Testis (tissue), 3 donors: ENCODE results near the gene TMPO. TPM values are rescaled to one million over a fixed set of nuclear protein-coding genes. Genes with fewer than 3 reads are reported as not detected.
A peak's percentile ranks its signal among the peaks of the same experiment; 100 is the strongest.
"Not testable (repeated sequence)": the region's sequence is repeated elsewhere in the genome, so short reads cannot be mapped to it uniquely, and the experiment has no call there.

Source experiments
- DNase-seq: peaks from one replicate; pipeline ENCODE4 v3.0.0-alpha.2; 2019
- H3K27ac ChIP-seq, 2 donors: fragments of 200-600 bp; sonication (generic); one replicate each; pipeline ENCODE4 v1.5.1; 2019
- H3K27me3 ChIP-seq: fragments of 200-600 bp; sonication (generic); one replicate; pipeline ENCODE4 v1.5.1; 2019
- H3K36me3 ChIP-seq: fragments of 200-600 bp; sonication (generic); one replicate; pipeline ENCODE4 v1.5.1; 2017; ENCODE audit warnings: low read depth; ENCODE audit errors: missing control alignments
- H3K4me1 ChIP-seq: fragments of 200-600 bp; sonication (generic); one replicate; pipeline ENCODE4 v1.5.1; 2019
- H3K4me3 ChIP-seq, 2 donors: fragments of 200-600 bp; sonication (generic); one replicate each; pipeline ENCODE4 v1.5.1; 2017 to 2019
- H3K9me3 ChIP-seq: fragments of 200-600 bp; sonication (generic); one replicate; pipeline ENCODE4 v1.5.1; 2017
- POLR2A ChIP-seq: fragments of 450-650 bp; IDR thresholded peaks from one replicate; pipeline ENCODE4 v1.6.1; 2017; ENCODE audit warnings: antibody characterized with exemption, mild to moderate bottlenecking, moderate library complexity
- WGBS, 2 donors: methylation state at CpG; one replicate each; pipeline ENCODE4 v1.1.5; 2018; 5-methylcytosine and 5-hydroxymethylcytosine counted together
- intact Hi-C: fragments of 100-400 bp; cut with DNase I; formaldehyde crosslinking; loops from one replicate; pipeline ENCODE4 v1.15.1; 2023; ENCODE audit warnings: low total_unique reads
- polyA plus RNA-seq: library from polyadenylated mRNA; stranded (reverse); fragments of 350-450 nt; fragmentation: Illumina TruSeq; extraction: RNeasy Lipid Tissue Mini Kit (QIAGEN cat#74804); gene quantifications from one replicate; pipeline ENCODE4 v1.2.3, GENCODE V29; 2014; ENCODE audit warnings: low read depth, low replicate concordance; ENCODE audit not compliant: insufficient read depth
- total RNA-seq, 2 donors: library from RNA; depleted of rRNA; stranded (reverse); fragments of >200 nt; gene quantifications; one replicate each; pipeline ENCODE4 v1.2.3, GENCODE V29; 2016
- TF ChIP-seq, protein P1 (sequence below), 3 experiments: fragments of 450-650 bp in 2 of 3; fragments of 200-600 bp in 1 of 3; sonication (generic) in 1 of 3; IDR thresholded peaks; one replicate each; pipeline ENCODE4 v1.5.1; 2016 to 2019; ENCODE audit warnings: antibody characterized with exemption in 3 of 3, mild to moderate bottlenecking in 2 of 3, moderate library complexity in 1 of 3

TMPO gene
- total and polyA plus RNA-seq, 3 donors from 2014 or later = 61.3 to 77.1 (median 76.5) TPM

DNA sequence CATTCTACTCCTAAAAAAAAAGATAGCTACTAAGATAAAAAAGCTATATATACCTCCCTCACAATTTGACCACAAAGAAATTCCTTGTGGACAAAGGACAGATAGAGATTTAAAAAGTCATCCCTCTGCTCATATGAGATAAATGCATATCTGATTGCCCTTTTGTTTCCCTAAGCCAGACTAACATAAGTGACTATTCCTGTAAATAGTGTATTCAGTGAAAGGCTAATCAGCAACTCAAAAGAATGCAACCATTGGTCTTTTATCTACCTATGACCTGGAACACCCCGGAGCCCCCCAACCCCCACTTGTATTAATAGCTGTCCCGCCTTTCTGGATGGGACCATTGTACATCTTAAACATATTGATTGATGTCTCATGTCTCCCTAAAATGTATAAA is 6.3 kb upstream of the TMPO start:
- H3K27me3 ChIP-seq = no peaks in the 10 kb centered on the region
- no peak for TF ChIP-seq POLR2A
- TF ChIP-seq, protein P1, sequence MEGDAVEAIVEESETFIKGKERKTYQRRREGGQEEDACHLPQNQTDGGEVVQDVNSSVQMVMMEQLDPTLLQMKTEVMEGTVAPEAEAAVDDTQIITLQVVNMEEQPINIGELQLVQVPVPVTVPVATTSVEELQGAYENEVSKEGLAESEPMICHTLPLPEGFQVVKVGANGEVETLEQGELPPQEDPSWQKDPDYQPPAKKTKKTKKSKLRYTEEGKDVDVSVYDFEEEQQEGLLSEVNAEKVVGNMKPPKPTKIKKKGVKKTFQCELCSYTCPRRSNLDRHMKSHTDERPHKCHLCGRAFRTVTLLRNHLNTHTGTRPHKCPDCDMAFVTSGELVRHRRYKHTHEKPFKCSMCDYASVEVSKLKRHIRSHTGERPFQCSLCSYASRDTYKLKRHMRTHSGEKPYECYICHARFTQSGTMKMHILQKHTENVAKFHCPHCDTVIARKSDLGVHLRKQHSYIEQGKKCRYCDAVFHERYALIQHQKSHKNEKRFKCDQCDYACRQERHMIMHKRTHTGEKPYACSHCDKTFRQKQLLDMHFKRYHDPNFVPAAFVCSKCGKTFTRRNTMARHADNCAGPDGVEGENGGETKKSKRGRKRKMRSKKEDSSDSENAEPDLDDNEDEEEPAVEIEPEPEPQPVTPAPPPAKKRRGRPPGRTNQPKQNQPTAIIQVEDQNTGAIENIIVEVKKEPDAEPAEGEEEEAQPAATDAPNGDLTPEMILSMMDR (IDR thresholded peaks at IDR 0.05) = no peak
- H3K27ac ChIP-seq = no peak overlapping the region
- no peaks in the 10 kb centered on the region for H3K36me3 ChIP-seq
- intact Hi-C loops = no loop called here
- no peak overlapping the region for H3K4me3 ChIP-seq
- 75 to 76% methylated on average over 2 of the region's 2 CpGs for WGBS, 2 donors
- no peaks in the 10 kb centered on the region for H3K9me3 ChIP-seq
- H3K4me1 ChIP-seq = peaks cover under 1% of the 10 kb centered on the region
- DNase-seq = no peak

DNA sequence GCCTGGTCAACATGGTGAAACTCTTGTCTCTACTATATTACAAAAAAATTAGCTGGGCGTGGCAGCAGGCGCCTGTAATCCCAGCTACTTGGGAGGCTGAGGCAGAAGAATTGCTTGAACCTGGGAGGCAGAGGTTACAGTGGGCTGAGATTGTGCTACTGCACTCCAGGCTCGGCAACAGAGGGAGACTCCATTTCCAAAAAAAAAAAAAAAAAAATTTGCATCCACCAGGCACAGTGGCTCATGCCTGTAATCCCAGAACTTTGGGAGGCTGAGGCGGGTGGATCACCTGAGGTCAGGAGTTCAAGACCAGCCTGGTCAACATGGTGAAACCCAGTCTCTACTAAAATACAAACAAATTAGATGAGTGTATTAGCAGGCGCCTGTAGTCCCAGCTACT is 3.6 kb upstream of the TMPO start:
- intact Hi-C loops = loop anchor here (10.0 kb wide), 1 partner anchor 87 kb away; no protein-coding TSS in a partner anchor
- H3K27me3 ChIP-seq, H3K4me3 ChIP-seq, H3K9me3 ChIP-seq, DNase-seq, H3K4me1 ChIP-seq, H3K27ac ChIP-seq, H3K36me3 ChIP-seq: not testable (repeated sequence)
- WGBS, 2 donors = 91 to 94% methylated on average over 5 of the region's 5 CpGs

DNA sequence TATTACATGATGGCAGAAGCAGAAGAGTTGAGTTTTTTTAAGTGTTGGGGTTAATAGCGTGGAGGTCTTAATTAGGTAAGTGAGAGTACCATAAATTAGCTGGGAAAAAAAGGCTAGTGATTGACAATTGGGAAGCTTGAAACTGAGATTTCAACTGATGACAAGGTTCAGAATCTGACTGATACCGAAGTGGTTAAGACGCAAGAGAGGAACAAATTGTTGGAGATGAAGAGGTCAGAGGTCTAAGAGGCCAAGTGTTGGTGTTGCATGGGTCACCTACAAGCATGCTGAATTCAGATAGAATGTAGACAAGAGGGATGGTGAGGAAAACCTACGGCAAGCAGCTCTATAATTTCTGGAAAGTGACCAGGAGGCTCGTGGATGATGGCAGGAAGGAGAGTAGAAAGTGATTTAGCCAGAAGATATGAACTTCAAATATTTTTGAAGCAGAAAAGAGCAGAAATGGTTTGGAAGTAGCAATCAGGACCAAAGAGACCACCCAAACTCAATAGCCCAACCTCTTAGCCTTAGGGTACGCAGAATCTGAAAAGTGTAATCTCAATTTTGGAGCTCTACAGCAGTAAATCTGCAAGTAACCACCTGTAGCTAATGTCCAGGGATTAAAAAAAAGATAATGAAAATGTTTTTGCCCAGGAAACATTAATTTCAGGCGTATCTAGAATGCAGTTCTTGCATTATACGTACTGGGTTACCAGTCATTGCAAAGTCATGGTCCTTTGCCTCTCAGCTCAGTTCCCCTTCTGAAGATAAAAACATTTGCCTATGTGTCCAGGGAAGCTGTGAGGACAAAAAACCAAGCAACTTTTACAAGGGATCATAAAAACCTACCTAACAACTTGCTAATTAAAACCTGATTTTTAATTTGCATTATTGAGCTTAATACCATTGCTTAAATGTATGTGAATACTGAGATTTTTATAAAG is 1.7 kb upstream of the TMPO start:
- Histone ChIP-seq H3K4me1 (peaks cover 17% of the 10 kb centered on the region), H3K9me3 (no peaks in the 10 kb centered on the region), H3K36me3 (no peaks in the 10 kb centered on the region), H3K27me3 (no peaks in the 10 kb centered on the region), H3K4me3 (no peak overlapping the region), H3K27ac (peak overlapping the region in 1 of 2 donors; percentile 99)
- 66 to 69% methylated on average over 8 of the region's 8 CpGs for WGBS, 2 donors
- intact Hi-C loops = loop anchor here (10.0 kb wide), 1 partner anchor 89 kb away; no protein-coding TSS in a partner anchor
- no peak for TF ChIP-seq POLR2A
- TF ChIP-seq, protein P1 (IDR thresholded peaks at IDR 0.05) = no peak
- DNase-seq = peak; percentile 4

DNA sequence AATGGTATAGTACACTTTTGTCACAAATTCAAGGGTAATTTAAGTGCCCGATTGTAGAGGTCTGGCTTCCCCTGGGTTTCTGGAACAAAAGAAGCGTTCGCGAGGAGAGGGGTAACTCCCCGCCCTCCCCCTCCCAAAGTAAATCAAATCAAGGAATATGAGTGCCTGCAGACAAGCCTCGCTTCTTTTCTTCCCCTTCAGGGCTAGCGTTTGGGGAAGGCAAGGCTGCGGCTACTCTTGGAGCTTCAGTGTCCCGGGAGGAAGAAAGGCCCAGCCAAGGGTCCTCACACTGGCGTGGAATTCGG is 456 bp upstream of the TMPO start:
- Histone ChIP-seq H3K9me3 (no peaks in the 10 kb centered on the region), H3K4me1 (peaks cover 17% of the 10 kb centered on the region), H3K27ac (peak overlapping the region; percentile 96 to 99), H3K27me3 (no peaks in the 10 kb centered on the region), H3K36me3 (no peaks in the 10 kb centered on the region), H3K4me3 (peak overlapping the region; percentile 90 to 99)
- DNase-seq = no peak
- TF ChIP-seq POLR2A = no peak
- TF ChIP-seq, protein P1 (IDR thresholded peaks at IDR 0.05) = no peak
- intact Hi-C loops = loop anchor here (10.0 kb wide), 1 partner anchor 90 kb away; no protein-coding TSS in a partner anchor
- WGBS, 2 donors = 0% methylated on average over 7 to 11 of the region's 11 CpGs

DNA sequence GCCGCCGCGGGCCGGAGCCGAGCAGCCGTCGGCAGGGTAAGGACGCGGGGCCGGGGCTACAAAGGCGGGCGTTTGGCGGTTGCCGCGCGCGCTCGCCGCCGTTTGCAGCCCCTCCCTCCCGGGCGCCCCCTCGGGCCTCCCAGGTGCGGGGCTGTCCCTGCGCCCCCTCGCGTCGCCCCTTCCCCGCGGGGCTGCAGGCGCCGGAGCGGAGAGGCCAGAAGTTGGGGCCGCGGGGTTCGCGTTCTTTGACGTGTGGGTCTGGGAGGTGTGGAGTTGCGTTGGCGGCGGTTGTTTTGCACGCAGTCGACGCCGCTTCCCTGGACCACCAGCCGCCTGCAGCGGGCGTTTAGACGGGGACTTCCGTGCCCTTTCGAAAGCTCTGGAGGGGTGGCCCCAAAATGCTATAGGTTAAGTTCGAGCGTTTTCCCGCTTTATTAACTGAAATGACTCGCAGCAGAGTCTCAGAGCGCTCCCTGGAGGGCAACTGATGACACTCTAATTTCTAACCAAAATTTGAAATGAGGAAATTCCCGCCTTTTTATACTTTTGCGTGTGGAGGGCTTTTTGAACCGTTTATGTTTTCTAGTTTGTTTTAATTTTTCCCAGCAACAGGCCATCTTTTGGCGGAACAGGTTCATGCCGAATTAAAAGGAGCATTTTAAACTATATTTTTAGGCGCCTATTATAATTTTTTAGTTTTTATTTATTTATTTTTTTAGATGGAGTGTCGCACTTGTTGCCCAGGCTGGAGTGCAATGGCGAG is 902 bp downstream of the TMPO start:
- no peaks in the 10 kb centered on the region for H3K36me3 ChIP-seq
- 0 to 1% methylated on average over 21 to 30 of the region's 64 CpGs for WGBS, 2 donors
- peak; percentile 83 for DNase-seq
- H3K27ac ChIP-seq = peak overlapping the region; percentile 96 to 99
- H3K4me1 ChIP-seq = peaks cover 17% of the 10 kb centered on the region
- H3K27me3 ChIP-seq = no peaks in the 10 kb centered on the region
- peak overlapping the region; percentile 90 to 99 for H3K4me3 ChIP-seq
- TF ChIP-seq POLR2A = no peak
- TF ChIP-seq, protein P1 (IDR thresholded peaks at IDR 0.05) = peak in 2 of 3 experiments; percentile 42 to 58
- intact Hi-C loops = loop anchor here (10.0 kb wide), 1 partner anchor 91 kb away; no protein-coding TSS in a partner anchor
- H3K9me3 ChIP-seq = no peaks in the 10 kb centered on the region
